GM12891 (cell line): Measurements from ENCODE around the gene CFAP46.

Experiments
- PAX5 ChIP-seq: IDR thresholded peaks from 2 replicates; pipeline ENCODE4 v1.6.1; 2011; ENCODE audit warnings: low read length, moderate library complexity, mild to moderate bottlenecking; ENCODE audit not compliant: insufficient read depth, severe bottlenecking
- POLR2A ChIP-seq: IDR thresholded peaks from 2 replicates; pipeline ENCODE4 v1.6.1; 2011; ENCODE audit warnings: low read depth, low read length, control low read depth
- POLR2AphosphoS5 ChIP-seq: IDR thresholded peaks from 2 replicates; pipeline ENCODE4 v1.6.1; 2011; ENCODE audit warnings: low read depth, low read length, control low read depth
- POU2F2 ChIP-seq: IDR thresholded peaks from 2 replicates; pipeline ENCODE4 v1.6.1; 2011; ENCODE audit warnings: low read depth, mild to moderate bottlenecking, control low read depth, low read length, moderate library complexity
- SPI1 ChIP-seq: IDR thresholded peaks from 2 replicates; pipeline ENCODE4 v1.6.1; 2011; ENCODE audit warnings: low read depth, low read length, control low read depth
- TAF1 ChIP-seq: IDR thresholded peaks from 2 replicates; pipeline ENCODE4 v1.6.1; 2011; ENCODE audit warnings: low read depth, low read length, control low read depth

GRCh38 chr10:132951926-132952325 lies 9.6 kb upstream of the CFAP46 start:
- TF ChIP-seq POLR2AphosphoS5 (no peak), SPI1 (no peak), PAX5 (no peak), TAF1 (no peak), POLR2A (no peak), POU2F2 (no peak)
